ENCODE measurements around the gene TMEM147.

DNA sequence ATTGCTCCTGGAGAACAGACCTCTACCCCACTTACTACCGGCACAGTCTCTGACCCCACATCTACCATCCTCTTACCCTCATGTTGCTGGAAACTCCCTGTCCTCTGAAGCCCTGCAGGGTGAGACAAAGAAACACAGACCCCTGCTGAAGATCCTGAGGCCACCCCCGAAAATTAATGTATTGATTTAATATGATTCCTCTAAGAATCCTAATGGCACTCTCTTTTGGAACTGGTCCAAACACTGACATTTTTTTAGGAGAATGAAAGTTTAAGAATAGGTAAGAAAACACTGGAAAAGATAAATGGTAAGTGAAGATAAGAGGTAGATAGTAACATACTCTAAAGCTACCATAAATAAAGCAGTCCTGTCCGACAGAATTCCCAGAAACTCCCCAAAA, 37.3 kb upstream of the TMEM147 start:
- TF ChIP-seq EZH2phosphoT487 (IDR thresholded peaks at IDR 0.05; ENCODE audit: insufficient read depth, low read depth) (no peak), EZH2 (IDR thresholded peaks at IDR 0.05; ENCODE audit: insufficient read depth, poor library complexity, severe bottlenecking) (no peak)
